HG03045 (cell line): ENCODE measurements around the gene DUOXA1.
"Not testable (repeated sequence)": the region's sequence is repeated elsewhere in the genome, so short reads cannot be mapped to it uniquely, and the experiment has no call there.

ENCODE experiments used
- ATAC-seq: cut with Tn5 transposase; IDR thresholded peaks from one replicate; pipeline ENCODE4 v1.9.1; 2021; ENCODE audit warnings: mild to moderate bottlenecking, moderate library complexity; ENCODE audit not compliant: unreplicated experiment

The DUOXA1 gene

DNA sequence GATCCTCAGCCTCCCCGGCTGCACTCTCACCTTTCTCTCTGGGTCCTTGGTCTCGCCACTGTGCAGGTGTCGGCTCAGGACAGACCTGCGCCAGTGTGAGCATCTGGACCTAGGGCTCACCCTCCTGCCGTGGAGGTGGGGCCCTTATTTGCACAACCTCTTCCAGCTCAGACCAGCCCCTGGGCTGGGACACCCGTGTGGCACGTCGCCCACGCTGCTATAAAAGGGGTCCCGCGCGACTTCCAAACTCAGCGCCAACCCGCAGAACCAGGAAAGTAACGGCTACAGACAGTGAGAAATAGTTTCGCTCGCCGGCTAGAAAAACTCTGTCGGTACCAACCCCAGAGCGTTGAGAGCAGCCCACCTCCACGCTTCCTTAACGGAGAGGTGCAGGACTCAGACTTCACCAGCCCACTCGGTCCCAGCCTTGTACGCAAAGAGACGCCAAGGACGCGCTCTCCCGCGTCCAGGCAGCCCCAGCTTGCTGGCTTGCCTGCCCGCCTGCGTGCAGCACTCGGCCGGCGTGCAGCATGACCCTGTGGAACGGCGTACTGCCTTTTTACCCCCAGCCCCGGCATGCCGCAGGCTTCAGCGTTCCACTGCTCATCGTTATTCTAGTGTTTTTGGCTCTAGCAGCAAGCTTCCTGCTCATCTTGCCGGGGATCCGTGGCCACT is 15.5 kb downstream of the DUOXA1 start, which contains the start of the genes DUOX2 and DUOXA2:
TSS of gene DUOX2 (minus strand) at position 97 of the 675 bp plus-strand sequence. CDS start 761 bp downstream, outside the sequence.
TSS of gene DUOXA2 (plus strand) at position 251 of the 675 bp plus-strand sequence. CDS start at position 531, 280 bp downstream.
- ATAC-seq, result no peak

DNA sequence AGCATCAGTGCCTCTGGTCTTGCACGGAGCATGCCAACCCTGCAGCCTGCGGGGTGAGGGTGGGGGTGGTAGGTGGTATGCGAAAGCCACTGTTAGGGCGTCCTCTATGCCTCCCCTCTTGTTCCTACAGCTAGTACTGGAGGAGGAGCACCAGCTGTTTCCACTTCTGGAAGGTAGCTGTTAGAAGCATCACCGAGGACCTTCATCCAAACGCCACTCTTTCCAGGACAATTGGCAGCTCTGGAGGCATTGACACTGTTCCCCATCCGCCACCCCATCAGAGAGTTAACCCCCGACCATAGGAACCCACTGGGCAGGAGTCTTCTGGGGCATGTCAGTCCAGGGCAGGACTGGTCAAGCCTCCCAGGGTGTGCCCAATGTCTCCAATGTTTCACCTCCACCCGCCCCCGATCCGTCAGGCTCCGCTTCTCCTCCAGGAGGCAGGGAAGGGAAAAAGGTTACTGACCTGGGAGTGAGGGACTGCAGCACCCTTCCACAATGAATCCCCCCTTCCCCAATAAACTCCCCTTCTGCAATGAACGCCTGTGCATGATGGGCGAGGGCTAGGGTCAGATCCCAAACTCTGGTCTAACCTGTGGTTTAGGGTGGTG is 16.2 kb downstream of the DUOXA1 start:
- ATAC-seq, result no peak

DNA sequence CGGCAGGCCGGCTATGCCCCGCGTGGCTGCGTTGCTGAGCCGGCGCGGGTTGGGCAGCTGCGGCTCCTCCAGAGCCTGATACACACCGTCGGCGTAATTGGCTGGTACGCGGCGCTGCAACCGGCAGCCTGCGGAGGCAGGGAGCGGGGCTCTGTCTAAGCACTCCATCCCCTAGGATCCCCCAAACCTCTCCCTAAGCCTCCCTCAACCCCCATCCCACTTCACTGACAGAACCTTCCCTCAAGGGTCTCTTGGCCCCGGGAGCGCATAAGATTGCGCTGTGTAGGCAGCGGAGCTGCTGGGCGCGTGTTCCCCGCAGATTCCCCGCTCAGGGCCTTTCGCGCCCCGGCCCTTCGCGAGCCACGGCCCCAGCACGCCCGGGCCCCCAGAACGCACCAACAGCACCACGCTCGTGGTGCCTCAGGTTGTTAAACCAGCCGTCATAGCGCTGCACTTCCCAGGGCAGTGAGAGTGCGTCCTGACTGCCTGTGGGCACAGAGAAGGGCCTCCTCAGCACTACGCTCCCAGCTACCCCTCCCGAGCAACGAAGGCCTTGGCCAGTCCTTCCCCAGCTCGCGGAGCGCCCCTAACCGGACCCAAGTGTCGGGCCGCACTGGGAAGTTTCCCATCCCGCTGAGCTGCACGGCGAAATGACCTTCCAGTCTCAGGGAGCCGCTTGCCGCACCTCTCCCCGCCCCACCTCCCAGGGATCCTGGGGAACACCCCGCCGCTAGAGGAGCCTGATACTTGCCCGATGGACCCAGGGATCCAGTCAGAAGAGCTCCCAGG is 16.9 kb downstream of the DUOXA1 start:
- ATAC-seq, result no peak

DNA sequence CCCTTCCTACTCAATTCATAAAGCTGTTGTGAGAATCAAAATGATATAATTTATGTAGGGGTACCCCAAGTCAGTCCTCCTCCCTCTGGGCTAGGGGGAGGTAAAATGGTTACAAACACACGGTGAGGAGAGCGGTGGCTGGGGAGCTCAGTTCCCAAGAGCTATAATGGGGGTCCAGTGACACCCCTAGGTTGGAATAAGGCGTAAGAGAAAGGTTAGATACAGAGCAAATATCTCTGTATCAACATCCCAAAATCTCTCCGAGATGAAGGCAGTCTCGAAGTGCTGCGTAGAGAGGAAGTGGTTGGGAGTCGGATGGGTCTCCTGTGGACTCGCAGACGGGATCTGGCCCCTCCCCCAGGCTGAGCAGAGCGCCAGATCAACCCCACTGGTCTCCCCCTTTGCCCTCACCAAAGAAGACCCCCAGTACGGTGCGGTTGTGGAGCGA is 17.5 kb downstream of the DUOXA1 start:
- no peak for ATAC-seq

DNA sequence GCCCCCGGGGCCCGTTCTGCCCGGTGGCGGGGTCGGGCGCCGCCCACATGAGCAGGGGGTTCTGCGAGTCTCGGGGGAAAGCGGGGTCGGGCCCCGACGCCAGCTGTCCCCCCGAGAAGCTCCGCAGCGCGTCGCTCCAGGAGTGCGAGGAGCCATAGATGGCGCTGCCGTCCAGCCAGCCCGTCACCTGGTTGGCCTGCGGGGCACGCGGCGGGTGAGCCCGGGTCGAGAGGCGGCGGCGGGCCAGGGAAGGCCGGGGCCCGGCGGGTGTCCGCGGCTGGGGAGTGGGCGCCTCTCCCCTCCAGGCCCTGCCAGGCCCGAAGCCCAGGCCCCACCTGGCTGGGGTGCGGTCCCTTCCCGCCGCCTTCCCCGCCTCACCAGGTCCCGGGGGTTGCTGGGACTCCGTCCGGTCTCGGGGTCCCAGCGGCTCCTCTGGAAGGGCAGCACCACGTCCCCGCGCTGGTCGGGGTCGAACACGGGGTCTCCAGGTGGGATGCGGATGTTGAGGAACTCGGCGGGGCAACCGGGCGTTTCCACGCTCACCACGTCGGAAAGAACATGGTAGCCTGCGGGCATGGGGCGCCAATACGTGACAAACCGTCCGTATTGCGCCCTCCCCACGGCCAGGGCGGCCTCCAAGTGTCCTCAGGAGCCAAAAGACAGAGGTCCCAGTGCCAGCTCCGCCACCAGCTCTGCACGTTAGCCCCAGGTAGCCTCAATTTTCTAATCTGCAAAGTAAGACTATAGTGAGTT is 18.1 kb downstream of the DUOXA1 start:
- ATAC-seq, result no peak

DNA sequence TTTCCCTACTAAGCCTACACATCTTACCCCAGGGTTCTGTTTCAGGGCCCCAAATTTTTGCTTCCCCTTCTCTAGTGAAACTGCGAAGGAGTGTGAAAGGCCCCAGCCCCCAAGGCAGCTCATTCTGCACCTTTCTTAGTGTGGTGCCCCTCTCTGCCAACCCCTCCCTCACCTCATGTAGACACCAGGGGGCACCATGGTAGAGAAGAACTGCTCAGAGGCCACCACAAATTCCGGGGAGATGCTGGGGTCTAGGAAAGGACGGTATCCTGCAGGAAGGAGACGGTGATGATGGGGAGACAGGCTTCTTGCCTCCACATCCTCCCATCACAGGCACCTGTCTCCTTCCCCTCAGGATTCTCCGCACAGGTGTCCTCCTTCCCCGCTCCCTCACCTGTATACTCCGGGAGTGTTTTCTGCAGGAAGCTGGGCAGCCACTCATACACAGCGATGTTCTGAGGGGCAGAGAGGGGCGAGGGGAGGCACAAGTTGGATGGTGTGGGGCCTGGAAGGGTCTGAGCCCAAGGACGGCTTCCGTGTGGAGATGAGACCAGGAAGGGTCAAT is 19.3 kb downstream of the DUOXA1 start:
- ATAC-seq, result no peak

DNA sequence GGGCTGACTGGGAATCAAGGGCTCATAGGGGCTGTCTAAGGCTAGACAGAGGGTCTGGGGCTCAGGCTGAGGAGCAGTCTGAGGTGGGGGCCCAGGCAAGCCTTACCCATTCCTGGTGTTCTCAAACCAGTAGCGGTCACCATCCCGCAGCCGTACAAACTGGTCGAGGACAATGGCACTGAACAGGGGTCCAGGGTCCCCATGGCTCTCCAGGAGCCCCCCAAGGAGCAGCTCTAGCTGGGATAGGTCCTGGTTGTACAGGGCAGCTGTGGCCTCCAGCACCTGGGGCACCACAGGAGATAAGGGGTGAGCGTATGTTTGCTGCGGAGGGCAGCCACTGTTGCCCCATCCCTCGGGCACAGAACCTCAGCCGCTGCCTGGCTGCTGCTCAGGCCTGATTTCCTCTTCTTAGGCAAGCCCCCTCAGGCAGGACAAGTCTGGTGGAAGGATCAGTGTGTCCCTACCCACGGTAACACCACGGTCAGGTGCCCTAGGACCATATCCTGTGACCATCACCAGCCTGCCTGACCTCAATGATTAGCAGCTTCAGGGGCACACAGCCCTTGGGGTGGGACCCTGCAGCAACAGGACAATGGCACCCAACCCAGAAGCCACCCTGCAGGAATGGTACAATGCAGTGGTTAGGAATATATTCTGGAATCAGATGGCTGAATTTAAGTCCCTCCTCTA is 21.6 kb downstream of the DUOXA1 start:
- no peak for ATAC-seq

DNA sequence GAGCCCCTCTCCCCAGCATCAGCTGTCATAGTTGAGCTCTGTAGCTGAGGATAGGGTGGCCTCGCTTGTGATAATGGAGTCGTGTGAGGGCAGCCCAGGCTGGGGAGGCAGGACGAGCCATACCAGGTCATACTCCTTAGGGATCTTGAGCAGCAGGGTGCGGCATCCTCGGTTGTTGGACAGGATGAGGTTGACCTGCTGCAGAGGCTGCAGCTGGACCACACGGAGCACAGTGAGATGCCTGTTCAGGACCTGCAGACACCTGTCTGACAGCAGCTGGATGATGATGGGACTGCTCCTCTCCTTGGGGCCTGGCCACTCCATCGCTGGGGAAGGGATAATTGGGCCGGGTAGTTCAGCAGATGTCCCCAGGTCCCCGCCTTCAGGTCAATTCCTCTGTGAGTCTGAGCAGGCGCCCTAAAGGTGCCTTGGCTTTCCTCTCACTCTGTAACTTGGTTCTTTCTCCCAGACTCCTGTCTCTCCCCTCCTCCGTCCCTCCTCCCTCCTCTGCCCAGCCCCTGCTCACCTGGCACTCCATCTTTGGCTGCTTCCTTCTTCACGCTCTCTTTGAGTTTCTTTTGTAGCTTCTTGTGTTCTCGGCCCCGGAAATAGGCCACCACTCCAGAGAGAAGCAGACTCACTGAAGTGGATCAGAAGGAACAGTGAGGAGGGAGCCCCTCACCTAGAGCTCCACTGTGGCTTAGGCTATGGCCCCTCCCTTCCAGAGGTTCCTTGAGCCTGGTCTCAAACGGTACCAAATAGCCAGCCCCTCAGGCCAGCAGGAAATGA is 23.5 kb downstream of the DUOXA1 start:
- no peak for ATAC-seq

DNA sequence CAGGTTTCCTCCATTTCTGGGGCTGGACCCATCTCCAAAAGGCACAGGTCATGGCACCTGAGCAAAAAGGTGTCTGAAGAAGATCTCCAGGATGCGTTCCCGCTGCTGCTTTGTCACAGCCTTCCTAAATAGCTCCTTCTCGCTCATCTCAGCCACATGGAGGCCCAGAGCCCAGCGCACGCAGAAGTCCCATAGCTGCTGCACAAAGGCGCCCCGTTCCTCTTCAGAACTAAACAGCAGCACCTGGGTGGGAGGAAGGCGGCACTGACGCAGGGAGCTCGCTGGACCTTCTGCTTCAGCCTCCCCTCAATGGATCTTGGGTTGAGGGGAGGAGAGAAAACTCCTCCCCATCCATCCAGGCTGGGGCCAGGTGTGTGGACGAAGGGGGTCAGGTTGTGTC is 24.1 kb downstream of the DUOXA1 start:
- no peak for ATAC-seq

DNA sequence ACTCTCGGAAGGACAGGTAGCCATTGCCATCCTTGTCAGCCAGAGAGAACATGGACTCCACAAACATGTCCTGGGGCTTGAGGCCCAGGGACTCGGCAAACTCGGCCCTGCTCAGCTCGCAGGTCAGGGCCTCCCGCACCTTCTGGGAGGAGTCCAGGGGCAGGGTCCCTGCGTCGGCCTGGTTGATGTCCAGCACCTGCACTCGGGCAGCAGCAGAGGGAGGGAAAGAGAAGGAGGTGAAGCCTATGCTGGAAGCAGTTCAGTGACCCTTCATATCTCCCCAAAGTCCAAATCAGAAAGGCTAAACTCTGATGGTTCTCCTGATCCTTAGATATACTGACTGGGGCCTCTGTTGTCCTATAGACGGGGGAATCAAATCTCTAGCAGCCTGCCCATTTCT is 25.5 kb downstream of the DUOXA1 start:
- ATAC-seq, result not testable (repeated sequence)

DNA sequence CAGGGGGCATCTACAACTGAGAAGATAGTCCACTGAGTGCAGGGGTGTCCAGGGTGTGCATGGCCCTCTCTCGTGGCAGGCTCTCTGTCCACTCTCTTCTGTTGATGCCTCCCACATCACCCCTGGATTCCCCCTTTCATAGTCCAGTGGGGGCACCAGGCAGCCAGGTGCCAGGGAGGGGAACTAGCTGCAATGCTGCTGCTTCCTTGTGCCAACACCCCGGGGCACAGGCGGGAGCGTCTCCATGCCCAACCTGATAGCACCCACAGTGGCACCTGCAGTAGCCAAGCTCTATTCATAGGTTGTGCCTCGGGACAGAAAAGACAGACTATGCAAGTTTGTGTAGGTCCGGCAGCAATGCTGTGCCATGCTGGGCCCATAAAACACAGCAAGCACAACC is 27.5 kb downstream of the DUOXA1 start:
- ATAC-seq, result no peak

DNA sequence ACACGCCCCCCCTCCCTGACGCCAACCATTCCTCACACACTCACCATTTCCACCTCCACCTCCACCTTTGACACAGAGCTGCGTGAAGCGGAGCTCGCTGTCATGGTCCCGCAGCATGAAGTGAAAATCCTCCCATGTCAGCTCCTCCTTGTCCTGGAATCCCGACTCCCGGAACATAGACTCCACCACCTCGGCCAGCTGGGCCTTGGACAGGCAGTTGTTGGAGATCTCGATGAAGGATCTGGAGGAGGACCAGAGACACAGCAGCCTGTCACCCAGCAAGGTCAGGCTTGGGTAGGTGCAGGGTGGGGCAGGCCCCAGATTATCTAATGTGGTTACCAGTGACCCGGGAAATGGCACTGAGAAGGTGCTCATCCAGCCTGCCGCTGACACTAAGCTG is 27.9 kb downstream of the DUOXA1 start:
- ATAC-seq, result no peak

DNA sequence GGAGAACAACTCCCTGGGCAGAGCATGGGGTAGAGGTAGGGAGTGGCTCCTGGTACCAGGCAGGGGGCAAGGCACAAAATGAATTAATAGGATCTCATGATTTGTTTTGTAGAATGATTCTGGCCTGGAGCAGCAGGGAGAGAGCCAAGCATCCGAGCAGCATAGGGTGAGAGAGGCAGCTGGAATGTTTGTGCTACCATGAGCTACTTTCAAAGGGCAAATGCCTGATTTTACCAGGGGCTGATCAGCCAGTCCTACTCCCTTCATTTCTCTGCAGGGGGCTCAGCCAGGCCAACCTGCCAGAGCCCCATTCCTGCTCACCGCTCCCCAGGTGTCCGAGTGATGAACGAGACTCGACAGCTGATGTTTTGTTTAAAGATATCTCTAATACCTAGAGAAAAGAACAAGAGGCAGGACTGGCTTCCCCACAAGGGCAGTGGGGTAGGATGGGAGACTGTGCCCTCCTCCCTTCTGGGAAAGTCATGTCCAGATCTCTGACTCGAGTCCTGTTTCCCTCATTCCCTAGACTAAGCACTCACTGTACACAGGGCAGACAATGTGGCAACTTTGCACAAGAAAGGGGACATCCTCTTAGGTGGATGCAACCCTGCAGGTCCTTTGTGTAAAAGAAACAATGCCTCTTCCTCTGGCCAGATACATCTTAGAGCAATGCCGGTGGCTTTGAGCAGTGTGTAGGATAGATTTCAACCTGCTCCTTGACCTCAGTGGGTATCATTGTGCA is 28.6 kb downstream of the DUOXA1 start:
- no peak for ATAC-seq

DNA sequence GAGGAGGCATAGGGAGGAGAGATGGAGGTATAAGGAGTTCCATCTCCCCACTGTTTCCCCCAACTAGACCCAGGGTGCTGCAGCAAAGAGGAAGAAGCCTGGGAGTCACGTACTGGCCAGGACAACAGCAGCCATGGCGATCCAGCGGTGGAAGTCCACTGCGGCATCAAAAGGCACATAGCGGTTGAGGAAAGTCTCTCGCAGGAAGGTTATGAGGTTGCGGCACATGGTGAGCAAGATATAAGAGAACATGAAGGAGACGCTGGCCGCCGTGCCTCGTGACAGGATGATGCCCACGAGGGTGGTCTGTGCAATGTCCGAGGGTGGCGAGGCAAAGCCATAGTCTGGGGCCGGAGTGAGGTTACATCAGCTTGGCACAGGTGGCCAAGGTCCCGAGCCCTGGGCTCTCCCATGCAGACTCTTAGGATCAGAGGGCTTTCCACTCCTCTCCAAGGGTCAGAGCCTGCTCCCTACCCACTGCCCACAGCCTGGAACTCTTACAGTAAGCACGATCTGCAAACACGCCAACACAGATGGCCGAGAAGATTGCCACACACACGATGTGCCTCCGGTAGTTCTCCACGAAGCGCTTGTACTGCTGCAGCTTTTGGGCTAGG is 30.0 kb downstream of the DUOXA1 start:
- ATAC-seq, result no peak

DNA sequence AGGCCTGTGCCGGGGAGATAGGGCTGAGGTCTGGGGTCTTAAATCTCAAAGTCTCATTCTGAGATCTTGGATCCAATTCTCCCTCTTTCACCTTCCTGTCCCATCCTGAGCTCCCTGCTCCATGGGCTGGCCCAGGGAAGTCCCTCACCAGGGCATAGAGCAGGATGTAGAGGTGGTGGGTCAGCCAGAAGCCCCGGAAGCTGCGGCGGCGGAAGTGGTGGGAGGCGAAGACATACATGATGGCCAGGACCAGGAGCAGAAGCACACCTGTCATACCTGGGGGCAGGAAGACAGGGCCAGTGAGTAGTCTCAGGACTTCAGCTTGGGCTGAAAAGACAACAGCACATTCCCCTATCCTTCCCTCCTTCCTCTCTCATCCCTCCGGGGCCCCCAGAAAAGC is 32.2 kb downstream of the DUOXA1 start:
- no peak for ATAC-seq

DNA sequence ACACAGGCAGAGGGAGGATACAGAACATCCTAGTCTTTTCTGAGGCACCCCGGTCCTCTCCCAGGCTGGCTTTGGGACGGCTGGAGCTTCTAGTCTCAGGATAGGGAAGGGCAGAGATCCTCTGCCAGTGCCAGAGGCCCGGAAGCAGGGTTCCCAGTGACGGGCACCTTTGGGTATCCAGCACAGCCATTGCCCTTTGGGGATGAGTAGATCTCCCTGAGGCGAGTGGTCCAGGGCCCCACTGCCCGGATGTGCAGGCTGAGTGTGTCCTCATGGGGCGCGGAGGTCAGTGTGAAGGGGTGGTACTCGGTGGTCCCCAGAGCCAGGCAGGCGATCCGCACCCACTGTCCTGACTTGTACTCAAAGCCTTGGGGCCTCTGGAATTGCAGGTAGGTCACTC is 34.0 kb downstream of the DUOXA1 start:
- ATAC-seq, result no peak

DNA sequence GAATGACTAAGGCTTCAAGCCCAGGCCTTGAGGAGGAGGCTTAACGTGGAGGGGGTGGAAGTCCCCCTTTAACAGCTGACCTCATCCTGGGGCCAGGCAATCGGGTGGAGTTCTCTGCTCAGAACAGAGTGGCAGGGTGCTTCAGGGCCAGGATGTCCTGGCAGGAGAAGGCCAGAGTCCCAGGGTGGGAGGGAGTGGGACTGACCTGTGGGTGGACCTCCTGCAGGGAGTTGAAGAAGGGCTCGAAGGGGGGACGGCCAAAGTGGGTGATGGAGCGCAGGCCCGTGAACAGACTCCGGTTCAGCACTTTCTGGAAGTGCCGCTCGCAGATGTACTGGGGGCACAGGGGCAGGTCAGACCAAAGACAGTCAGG is 35.3 kb downstream of the DUOXA1 start:
- ATAC-seq, result no peak

DNA sequence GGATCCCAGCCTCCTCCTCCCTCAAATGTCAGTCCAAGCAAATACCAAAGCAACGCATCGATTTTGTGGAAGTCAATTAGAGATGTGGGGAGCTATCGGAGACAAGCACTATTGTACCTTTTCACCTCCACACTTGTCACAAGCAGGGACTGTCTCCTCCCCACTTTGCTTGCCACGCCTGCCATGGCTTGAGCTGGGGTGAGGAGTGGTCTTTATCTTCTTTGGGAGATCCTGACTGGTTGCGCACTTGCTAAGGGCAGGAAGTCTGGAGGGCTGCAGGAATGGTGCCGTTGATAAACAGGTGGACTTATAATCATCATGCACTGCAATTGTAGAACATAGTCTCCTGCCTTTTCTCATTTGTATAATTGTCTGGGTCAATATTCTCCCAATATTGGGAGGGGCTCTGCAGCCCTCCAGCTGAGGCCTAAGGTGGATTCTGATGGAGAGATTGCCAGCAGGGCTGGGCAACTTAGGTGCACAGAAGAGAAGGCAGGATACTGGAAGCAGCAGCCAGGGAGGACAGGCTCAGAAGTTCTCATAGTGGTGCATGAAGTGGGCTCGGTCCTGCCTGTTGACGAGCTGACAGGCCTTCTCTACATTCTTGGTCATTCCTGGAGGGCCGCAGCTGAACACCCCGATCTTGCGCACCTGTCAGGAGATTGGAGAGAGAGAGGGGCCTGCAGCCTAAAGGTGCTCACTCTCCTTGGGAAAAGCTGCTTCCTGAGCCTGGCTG is 35.9 kb downstream of the DUOXA1 start:
- ATAC-seq, result no peak
